Hepatocyte (in vitro differentiated cells): ENCODE measurements around the gene MGAM2.

Source experiments
- EZH2 ChIP-seq: fragments of 200-600 bp; sonication (generic); IDR thresholded peaks from 2 replicates; pipeline ENCODE4 v1.6.1; 2016; ENCODE audit warnings: antibody characterized with exemption, mild to moderate bottlenecking, borderline replicate concordance
- EZH2phosphoT487 ChIP-seq: fragments of 200-600 bp; sonication (generic); IDR thresholded peaks from one replicate; pipeline ENCODE4 v1.6.1; 2018; ENCODE audit warnings: antibody characterized with exemption, mild to moderate bottlenecking, low read depth, moderate library complexity; ENCODE audit not compliant: unreplicated experiment, severe bottlenecking
- TF ChIP-seq, protein P1 (sequence below): fragments of 200-600 bp; sonication (generic); IDR thresholded peaks from 2 replicates; pipeline ENCODE4 v1.5.1; 2016; ENCODE audit warnings: antibody characterized with exemption, mild to moderate bottlenecking; ENCODE audit not compliant: poor library complexity

DNA sequence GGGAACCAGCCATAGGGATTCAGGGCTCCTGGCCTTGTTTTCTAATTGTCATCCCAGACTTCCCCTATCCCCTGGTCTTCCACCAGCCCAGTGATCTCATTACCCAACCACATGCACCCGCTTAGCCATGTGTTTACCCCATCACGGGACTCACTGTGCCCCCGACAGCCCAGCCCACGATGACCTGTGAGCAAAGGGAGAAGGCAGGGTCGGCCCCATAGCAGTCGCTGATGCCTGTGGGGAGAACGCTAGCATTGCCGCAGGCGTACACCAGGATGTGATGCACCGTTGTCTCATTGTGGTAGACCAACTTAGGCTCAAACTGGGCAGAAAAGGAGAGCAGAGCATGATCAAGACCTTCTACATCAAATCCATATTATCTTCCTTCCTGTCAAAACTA lies 132.3 kb downstream of the MGAM2 start:
- TF ChIP-seq, protein P1, sequence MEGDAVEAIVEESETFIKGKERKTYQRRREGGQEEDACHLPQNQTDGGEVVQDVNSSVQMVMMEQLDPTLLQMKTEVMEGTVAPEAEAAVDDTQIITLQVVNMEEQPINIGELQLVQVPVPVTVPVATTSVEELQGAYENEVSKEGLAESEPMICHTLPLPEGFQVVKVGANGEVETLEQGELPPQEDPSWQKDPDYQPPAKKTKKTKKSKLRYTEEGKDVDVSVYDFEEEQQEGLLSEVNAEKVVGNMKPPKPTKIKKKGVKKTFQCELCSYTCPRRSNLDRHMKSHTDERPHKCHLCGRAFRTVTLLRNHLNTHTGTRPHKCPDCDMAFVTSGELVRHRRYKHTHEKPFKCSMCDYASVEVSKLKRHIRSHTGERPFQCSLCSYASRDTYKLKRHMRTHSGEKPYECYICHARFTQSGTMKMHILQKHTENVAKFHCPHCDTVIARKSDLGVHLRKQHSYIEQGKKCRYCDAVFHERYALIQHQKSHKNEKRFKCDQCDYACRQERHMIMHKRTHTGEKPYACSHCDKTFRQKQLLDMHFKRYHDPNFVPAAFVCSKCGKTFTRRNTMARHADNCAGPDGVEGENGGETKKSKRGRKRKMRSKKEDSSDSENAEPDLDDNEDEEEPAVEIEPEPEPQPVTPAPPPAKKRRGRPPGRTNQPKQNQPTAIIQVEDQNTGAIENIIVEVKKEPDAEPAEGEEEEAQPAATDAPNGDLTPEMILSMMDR: no peak
- no peak for TF ChIP-seq EZH2phosphoT487
- no peak for TF ChIP-seq EZH2
